ENCODE measurements around the gene ZSCAN4. TPM values are rescaled to one million over a fixed set of nuclear protein-coding genes. Genes with fewer than 3 reads are reported as not detected.

Gene ZSCAN4
- total RNA-seq, 1 experiment from 2014 or later: not detected

DNA sequence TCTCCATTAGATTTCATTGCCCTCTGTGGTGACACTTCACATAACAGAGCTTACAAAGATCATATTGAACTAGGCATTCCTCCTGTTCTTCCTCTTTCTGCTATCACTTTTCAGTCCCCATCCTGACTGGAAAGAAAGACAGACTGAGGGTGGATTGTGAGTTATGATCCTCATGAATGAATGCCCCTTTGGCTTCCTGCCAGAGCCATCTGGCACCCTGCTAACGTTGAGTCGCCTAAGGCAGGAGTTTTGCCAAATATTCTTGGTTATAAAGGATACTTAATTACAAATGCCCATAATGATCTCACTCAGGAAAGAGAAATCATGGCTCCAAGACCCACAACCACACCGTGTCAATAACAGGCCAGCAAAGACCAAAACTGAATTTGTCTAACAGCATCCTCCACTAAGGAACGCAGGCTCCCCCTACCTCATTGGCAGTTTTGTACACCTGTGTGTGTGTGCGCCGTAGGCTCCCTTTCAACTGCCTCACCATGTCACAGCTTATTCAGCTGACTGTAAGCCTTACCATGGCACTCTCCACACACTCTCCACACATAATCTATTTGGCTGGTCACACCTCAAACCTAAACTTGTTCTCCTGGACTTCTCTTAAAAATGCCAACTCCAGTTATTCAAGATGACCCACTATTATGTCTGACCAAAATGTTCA is 20.3 kb upstream of the ZSCAN4 start:
- intact Hi-C loops (cut with micrococcal nuclease; ENCODE audit: unreplicated experiment): no loop called here
- no peak for DNase-seq
- peaks cover 15% of the 10 kb centered on the region for H3K4me1 Mint-ChIP-seq (ENCODE audit: low read depth, unreplicated experiment)
- CTCF ChIA-PET: no interaction called here
- no peak overlapping the region for H3K4me3 ChIP-seq (ENCODE audit: low read depth, low read length)
- no peaks in the 10 kb centered on the region for H3K36me3 ChIP-seq (ENCODE audit: control insufficient read depth, insufficient read depth, low read length)
- no peak overlapping the region for H3K4me3 Mint-ChIP-seq (ENCODE audit: unreplicated experiment)
- TF ChIP-seq, protein P1, sequence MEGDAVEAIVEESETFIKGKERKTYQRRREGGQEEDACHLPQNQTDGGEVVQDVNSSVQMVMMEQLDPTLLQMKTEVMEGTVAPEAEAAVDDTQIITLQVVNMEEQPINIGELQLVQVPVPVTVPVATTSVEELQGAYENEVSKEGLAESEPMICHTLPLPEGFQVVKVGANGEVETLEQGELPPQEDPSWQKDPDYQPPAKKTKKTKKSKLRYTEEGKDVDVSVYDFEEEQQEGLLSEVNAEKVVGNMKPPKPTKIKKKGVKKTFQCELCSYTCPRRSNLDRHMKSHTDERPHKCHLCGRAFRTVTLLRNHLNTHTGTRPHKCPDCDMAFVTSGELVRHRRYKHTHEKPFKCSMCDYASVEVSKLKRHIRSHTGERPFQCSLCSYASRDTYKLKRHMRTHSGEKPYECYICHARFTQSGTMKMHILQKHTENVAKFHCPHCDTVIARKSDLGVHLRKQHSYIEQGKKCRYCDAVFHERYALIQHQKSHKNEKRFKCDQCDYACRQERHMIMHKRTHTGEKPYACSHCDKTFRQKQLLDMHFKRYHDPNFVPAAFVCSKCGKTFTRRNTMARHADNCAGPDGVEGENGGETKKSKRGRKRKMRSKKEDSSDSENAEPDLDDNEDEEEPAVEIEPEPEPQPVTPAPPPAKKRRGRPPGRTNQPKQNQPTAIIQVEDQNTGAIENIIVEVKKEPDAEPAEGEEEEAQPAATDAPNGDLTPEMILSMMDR (IDR thresholded peaks at IDR 0.05; ENCODE audit: insufficient read depth in 1 of 2, low read depth in 1 of 2, low read length in 1 of 2, severe bottlenecking in 1 of 2, unreplicated experiment in 1 of 2): no peak
- H3K36me3 Mint-ChIP-seq (ENCODE audit: insufficient read depth, unreplicated experiment): peaks cover 10% of the 10 kb centered on the region
- H3K4me1 ChIP-seq: peaks cover 11% of the 10 kb centered on the region; the same call in 1 of the 2 replicates
- H3K27me3 ChIP-seq (replicated peaks; ENCODE audit: control insufficient read depth, insufficient read depth, low read length): no peaks in the 10 kb centered on the region; the same call in 1 of the 2 replicates
- BruUV-seq (replicated peaks): no TSS peak
- POLR2A ChIA-PET: no interaction called here
- H3K27ac Mint-ChIP-seq (ENCODE audit: unreplicated experiment): no peak overlapping the region
- peaks cover 23% of the 10 kb centered on the region for H3K9me3 Mint-ChIP-seq (ENCODE audit: unreplicated experiment)
- peaks cover 11% of the 10 kb centered on the region; the same call in 1 of the 2 replicates for H3K9me3 ChIP-seq
- no peaks in the 10 kb centered on the region for H3K27me3 Mint-ChIP-seq (ENCODE audit: insufficient read depth, unreplicated experiment)

DNA sequence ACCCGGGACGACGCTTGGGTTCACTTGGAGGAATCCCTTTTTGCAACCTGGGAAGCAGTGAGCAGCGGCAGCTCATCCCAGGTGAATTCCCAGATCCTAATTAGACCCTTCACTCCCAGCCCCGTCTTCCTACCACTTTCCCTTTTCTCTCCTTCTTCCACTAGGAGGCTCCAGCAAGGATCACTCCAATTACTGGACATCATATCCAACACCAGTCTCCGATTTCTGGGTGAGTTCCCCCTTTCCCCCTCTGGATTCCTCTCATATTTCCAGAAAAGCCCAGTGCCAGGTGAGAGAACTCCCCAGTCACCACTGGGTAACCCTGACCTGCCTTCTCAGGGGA is 17.1 kb upstream of the ZSCAN4 start:
- no peaks in the 10 kb centered on the region; the same call in 1 of the 2 replicates for H3K27me3 ChIP-seq (replicated peaks; ENCODE audit: control insufficient read depth, insufficient read depth, low read length)
- peak overlapping the region; percentile 66 for H3K27ac Mint-ChIP-seq (ENCODE audit: unreplicated experiment)
- no TSS peak for BruUV-seq (replicated peaks)
- no peaks in the 10 kb centered on the region for H3K27me3 Mint-ChIP-seq (ENCODE audit: insufficient read depth, unreplicated experiment)
- peaks cover 16% of the 10 kb centered on the region; the same call in 1 of the 2 replicates for H3K4me1 ChIP-seq
- ChIA-PET POLR2A (no interaction called here), CTCF (interaction anchor here (0.9 kb wide), 1 partner anchor 30 kb away, joined by 5 read pairs; the partner anchor contains the start of gene ZNF551)
- no peak for DNase-seq
- H3K4me3 ChIP-seq (ENCODE audit: low read depth, low read length): no peak overlapping the region
- no peaks in the 10 kb centered on the region for H3K36me3 ChIP-seq (ENCODE audit: control insufficient read depth, insufficient read depth, low read length)
- intact Hi-C loops (cut with micrococcal nuclease; ENCODE audit: unreplicated experiment): no loop called here
- peaks cover 54% of the 10 kb centered on the region for H3K9me3 Mint-ChIP-seq (ENCODE audit: unreplicated experiment)
- TF ChIP-seq, protein P1 (IDR thresholded peaks at IDR 0.05; ENCODE audit: insufficient read depth in 1 of 2, low read depth in 1 of 2, low read length in 1 of 2, severe bottlenecking in 1 of 2, unreplicated experiment in 1 of 2): no peak
- peaks cover 10% of the 10 kb centered on the region for H3K36me3 Mint-ChIP-seq (ENCODE audit: insufficient read depth, unreplicated experiment)
- H3K9me3 ChIP-seq: peaks cover 26% of the 10 kb centered on the region
- H3K4me1 Mint-ChIP-seq (ENCODE audit: low read depth, unreplicated experiment): peaks cover 28% of the 10 kb centered on the region
- H3K4me3 Mint-ChIP-seq (ENCODE audit: unreplicated experiment): peak overlapping the region; percentile 63

DNA sequence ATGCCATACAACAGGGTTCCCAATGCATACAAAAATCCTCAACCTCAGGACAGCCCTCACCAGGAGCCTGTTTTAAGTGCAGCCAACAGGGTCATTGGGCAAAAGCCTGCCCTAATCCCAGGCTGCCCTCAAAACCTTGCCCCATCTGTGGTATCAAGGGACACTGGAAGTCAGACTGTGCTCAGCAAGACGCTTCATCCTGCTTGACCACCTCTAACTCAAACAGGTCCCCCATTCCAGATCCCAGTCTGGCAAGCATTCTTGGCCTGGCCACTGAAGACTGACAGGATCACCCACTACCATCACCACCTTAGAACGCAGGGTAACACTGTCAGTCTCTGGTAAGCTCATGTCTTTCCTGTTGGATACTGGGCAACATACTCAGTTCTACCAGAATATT is 15.0 kb upstream of the ZSCAN4 start:
- POLR2A ChIA-PET: no interaction called here
- H3K36me3 ChIP-seq (ENCODE audit: control insufficient read depth, insufficient read depth, low read length): no peaks in the 10 kb centered on the region
- Mint-ChIP-seq H3K4me3 (ENCODE audit: unreplicated experiment) (no peak overlapping the region), H3K9me3 (ENCODE audit: unreplicated experiment) (peaks cover 57% of the 10 kb centered on the region), H3K4me1 (ENCODE audit: low read depth, unreplicated experiment) (peaks cover 28% of the 10 kb centered on the region), H3K27ac (ENCODE audit: unreplicated experiment) (no peak overlapping the region), H3K36me3 (ENCODE audit: insufficient read depth, unreplicated experiment) (peaks cover 10% of the 10 kb centered on the region), H3K27me3 (ENCODE audit: insufficient read depth, unreplicated experiment) (no peaks in the 10 kb centered on the region)
- H3K27me3 ChIP-seq (replicated peaks; ENCODE audit: control insufficient read depth, insufficient read depth, low read length): no peaks in the 10 kb centered on the region; the same call in 1 of the 2 replicates
- BruUV-seq (replicated peaks): no TSS peak
- H3K4me1 ChIP-seq: peaks cover 16% of the 10 kb centered on the region; the same call in 1 of the 2 replicates
- TF ChIP-seq, protein P1 (IDR thresholded peaks at IDR 0.05; ENCODE audit: insufficient read depth in 1 of 2, low read depth in 1 of 2, low read length in 1 of 2, severe bottlenecking in 1 of 2, unreplicated experiment in 1 of 2): no peak
- intact Hi-C loops (cut with micrococcal nuclease; ENCODE audit: unreplicated experiment): no loop called here
- CTCF ChIA-PET: no interaction called here
- H3K4me3 ChIP-seq (ENCODE audit: low read depth, low read length): no peak overlapping the region
- DNase-seq: no peak
- peaks cover 28% of the 10 kb centered on the region for H3K9me3 ChIP-seq
